Activated CD8-positive, alpha-beta memory T cell treated with anti-CD3 and anti-CD28 coated beads for 4 hours (primary cell): ENCODE results near the gene PADI1.

Experiments
- DNase-seq, 2 donors: peaks; one replicate each; pipeline ENCODE4 v3.0.0-alpha.2; 2020; ENCODE audit warnings: low read depth in 2 of 2

PADI1 gene

GRCh38 chr1:17204546-17205440 lies at the start of gene PADI1:
Gene PADI1 (plus strand): TSS chr1:17205128. CDS start chr1:17205218, 90 bp downstream.
- no peak for DNase-seq

- no peak for DNase-seq
Observed at GRCh38 chr1:17155257-17155920, 49.5 kb upstream of the PADI1 start.

- DNase-seq = no peak
Observed at GRCh38 chr1:17156108-17156507, 48.8 kb upstream of the PADI1 start.

- no peak for DNase-seq
Observed at GRCh38 chr1:17158961-17159360, 46.0 kb upstream of the PADI1 start.

GRCh38 chr1:17161137-17161740 lies 43.7 kb upstream of the PADI1 start:
- DNase-seq = no peak

GRCh38 chr1:17161926-17162800 lies 42.8 kb upstream of the PADI1 start:
- no peak for DNase-seq

- no peak for DNase-seq
Observed at GRCh38 chr1:17162941-17163340, 42.0 kb upstream of the PADI1 start.

GRCh38 chr1:17163371-17163770 lies 41.6 kb upstream of the PADI1 start:
- DNase-seq = no peak

GRCh38 chr1:17163789-17164666 lies 40.9 kb upstream of the PADI1 start:
- DNase-seq = no peak

GRCh38 chr1:17165823-17166222 lies 39.1 kb upstream of the PADI1 start:
- DNase-seq = no peak

GRCh38 chr1:17167041-17167785 lies 37.7 kb upstream of the PADI1 start:
- DNase-seq = no peak

GRCh38 chr1:17167786-17168090 lies 37.2 kb upstream of the PADI1 start:
- DNase-seq = no peak

- no peak for DNase-seq
Observed at GRCh38 chr1:17168091-17168876, 36.6 kb upstream of the PADI1 start.

- DNase-seq = no peak
Observed at GRCh38 chr1:17170571-17170970, 34.4 kb upstream of the PADI1 start.

GRCh38 chr1:17173217-17173616 lies 31.7 kb upstream of the PADI1 start:
- no peak for DNase-seq

- DNase-seq = no peak
Observed at GRCh38 chr1:17176306-17177061, 28.4 kb upstream of the PADI1 start.

- DNase-seq = no peak
Observed at GRCh38 chr1:17177651-17178050, 27.3 kb upstream of the PADI1 start.

GRCh38 chr1:17181781-17182464 lies 23.0 kb upstream of the PADI1 start:
- no peak for DNase-seq
